Endothelial cell (in vitro differentiated cells): ENCODE results near the gene DCTD. TPM values are rescaled to one million over a fixed set of nuclear protein-coding genes. Genes with fewer than 3 reads are reported as not detected.

Experiments used
- DNase-seq: peaks from one replicate; pipeline ENCODE4 v3.0.0; 2021; ENCODE audit warnings: low spot score
- H3K27ac Mint-ChIP-seq: one replicate; pipeline ENCODE4 v1.8.0; 2021; ENCODE audit warnings: mixed read lengths, inconsistent platforms; ENCODE audit not compliant: unreplicated experiment
- H3K27me3 Mint-ChIP-seq: one replicate; pipeline ENCODE4 v1.8.0; 2021; ENCODE audit warnings: mild to moderate bottlenecking, moderate library complexity, mixed read lengths, inconsistent platforms; ENCODE audit not compliant: unreplicated experiment
- H3K36me3 Mint-ChIP-seq: one replicate; pipeline ENCODE4 v1.8.0; 2021; ENCODE audit warnings: mild to moderate bottlenecking, low read depth, mixed read lengths, inconsistent platforms; ENCODE audit not compliant: unreplicated experiment
- H3K4me1 Mint-ChIP-seq: one replicate; pipeline ENCODE4 v1.8.0; 2021; ENCODE audit warnings: mild to moderate bottlenecking, mixed read lengths, inconsistent platforms; ENCODE audit not compliant: unreplicated experiment
- H3K4me3 Mint-ChIP-seq: one replicate; pipeline ENCODE4 v1.8.0; 2021; ENCODE audit warnings: mild to moderate bottlenecking, mixed read lengths, inconsistent platforms; ENCODE audit not compliant: unreplicated experiment
- H3K9me3 Mint-ChIP-seq: one replicate; pipeline ENCODE4 v1.8.0; 2021; ENCODE audit warnings: mixed read lengths, inconsistent platforms; ENCODE audit not compliant: unreplicated experiment
- CTCF ChIP-seq: fragments of 200-600 bp; sonication (generic); IDR thresholded peaks from one replicate; pipeline ENCODE4 v1.5.0; 2021; ENCODE audit warnings: antibody characterized with exemption; ENCODE audit not compliant: unreplicated experiment
- total RNA-seq: library from RNA; stranded (reverse); fragmentation: NEBNext Ultra II Directional; extraction: Animal tissue kit (Norgen Biotek cat#: 25700); gene quantifications from one replicate; pipeline ENCODE4 v1.2.1, GENCODE V29; 2021; ENCODE audit not compliant: unreplicated experiment

The DCTD gene
- total RNA-seq, 1 donor from 2014 or later = 115 TPM

- TF ChIP-seq CTCF = no peak
- Mint-ChIP-seq H3K27me3 (peaks cover 2% of the 10 kb centered on the region), H3K27ac (no peak overlapping the region)
Observed at GRCh38 chr4:182944484-182945213, 27.5 kb upstream of the DCTD start.

GRCh38 chr4:182939680-182940079 lies 22.5 kb upstream of the DCTD start:
- Mint-ChIP-seq H3K36me3 (no peaks in the 10 kb centered on the region), H3K4me3 (no peak overlapping the region), H3K9me3 (no peaks in the 10 kb centered on the region), H3K27me3 (no peaks in the 10 kb centered on the region), H3K4me1 (no peaks in the 10 kb centered on the region), H3K27ac (no peak overlapping the region)
- no peak for DNase-seq
- TF ChIP-seq CTCF = no peak

More at GRCh38 chr4:182944484-182945213, 27.5 kb upstream of the DCTD start:
- Mint-ChIP-seq H3K36me3 (no peaks in the 10 kb centered on the region), H3K9me3 (no peaks in the 10 kb centered on the region), H3K4me3 (no peak overlapping the region), H3K4me1 (no peaks in the 10 kb centered on the region)
- DNase-seq = no peak

GRCh38 chr4:182938205-182938645 lies 21.0 kb upstream of the DCTD start:
- Mint-ChIP-seq H3K36me3 (no peaks in the 10 kb centered on the region), H3K27me3 (no peaks in the 10 kb centered on the region), H3K9me3 (no peaks in the 10 kb centered on the region), H3K4me3 (no peak overlapping the region), H3K4me1 (no peaks in the 10 kb centered on the region), H3K27ac (no peak overlapping the region)
- peak; percentile 88 for DNase-seq
- peak; percentile 78 for TF ChIP-seq CTCF

- DNase-seq = no peak
- H3K4me3 Mint-ChIP-seq = no peak overlapping the region
- H3K27me3 Mint-ChIP-seq = no peaks in the 10 kb centered on the region
- H3K27ac Mint-ChIP-seq = no peak overlapping the region
- H3K4me1 Mint-ChIP-seq = no peaks in the 10 kb centered on the region
- no peaks in the 10 kb centered on the region for H3K9me3 Mint-ChIP-seq
- no peaks in the 10 kb centered on the region for H3K36me3 Mint-ChIP-seq
- no peak for TF ChIP-seq CTCF
Observed at GRCh38 chr4:182937268-182938204, 20.4 kb upstream of the DCTD start.

GRCh38 chr4:182932651-182933050 lies 15.5 kb upstream of the DCTD start:
- no peak for DNase-seq
- Mint-ChIP-seq H3K4me1 (no peaks in the 10 kb centered on the region), H3K9me3 (no peaks in the 10 kb centered on the region), H3K27me3 (no peaks in the 10 kb centered on the region), H3K36me3 (no peaks in the 10 kb centered on the region), H3K4me3 (no peak overlapping the region), H3K27ac (no peak overlapping the region)
- no peak for TF ChIP-seq CTCF
